MCF 10A (cell line): Measurements from ENCODE around the gene ATP6V0A1. TPM values are rescaled to one million over a fixed set of nuclear protein-coding genes. Genes with fewer than 3 reads are reported as not detected.

Experiments
- BruUV-seq: library from RNA; stranded (reverse); fragments of 400-500 nt; replicated peaks from 2 replicates; lab custom pipeline; 2021; lab: Mats Ljungman, UMichigan
- CTCF ChIA-PET: fragments of 300-600 bp; sonication (Branson Sonifier 250); formaldehyde crosslinking; extraction: SDS; loops from one replicate; lab custom pipeline; 2021; ENCODE audit warnings: antibody characterized with exemption, inconsistent platforms; lab: Yijun Ruan, JAX
- POLR2A ChIA-PET: fragments of 300-600, 350-650 bp; sonication (Branson Sonifier 250); formaldehyde crosslinking; extraction: SDS; loops from one replicate; lab custom pipeline; 2020; ENCODE audit warnings: antibody characterized with exemption, inconsistent platforms; lab: Yijun Ruan, JAX
- DNase-seq: peaks from one replicate; pipeline ENCODE4 v3.0.0-alpha.2; 2018; ENCODE audit not compliant: unreplicated experiment
- H3K27ac Mint-ChIP-seq: one replicate; pipeline ENCODE4 v1.8.0; 2022; ENCODE audit warnings: mild to moderate bottlenecking, low read depth, mixed read lengths; ENCODE audit not compliant: unreplicated experiment
- H3K27me3 Mint-ChIP-seq: one replicate; pipeline ENCODE4 v1.8.0; 2022; ENCODE audit warnings: mixed read lengths; ENCODE audit not compliant: insufficient read depth, unreplicated experiment
- H3K36me3 Mint-ChIP-seq: one replicate; pipeline ENCODE4 v1.8.0; 2022; ENCODE audit warnings: mild to moderate bottlenecking, moderate library complexity, mixed read lengths; ENCODE audit not compliant: insufficient read depth, unreplicated experiment
- H3K4me1 Mint-ChIP-seq: one replicate; pipeline ENCODE4 v1.8.0; 2022; ENCODE audit warnings: mixed read lengths; ENCODE audit not compliant: insufficient read depth, unreplicated experiment
- H3K4me3 Mint-ChIP-seq: one replicate; pipeline ENCODE4 v1.8.0; 2022; ENCODE audit warnings: mild to moderate bottlenecking, moderate library complexity, mixed read lengths; ENCODE audit not compliant: unreplicated experiment
- H3K9me3 Mint-ChIP-seq: one replicate; pipeline ENCODE4 v1.8.0; 2022; ENCODE audit warnings: mixed read lengths; ENCODE audit not compliant: unreplicated experiment
- intact Hi-C: fragments of 100-400 bp; cut with micrococcal nuclease; formaldehyde crosslinking; loops from 2 replicates; pipeline ENCODE4 v1.14.1; 2022
- total RNA-seq: library from RNA; stranded (reverse); gene quantifications from 2 replicates; pipeline ENCODE4 v1.2.3, GENCODE V29; 2022
- TF ChIP-seq, protein P1 (sequence below): fragments of 200-600 bp; IDR thresholded peaks from one replicate; pipeline ENCODE4 v1.8.0; 2022; ENCODE audit warnings: antibody characterized with exemption, mild to moderate bottlenecking; ENCODE audit not compliant: unreplicated experiment

Gene ATP6V0A1
- total RNA-seq, 1 experiment from 2014 or later = 56.0 TPM

DNA sequence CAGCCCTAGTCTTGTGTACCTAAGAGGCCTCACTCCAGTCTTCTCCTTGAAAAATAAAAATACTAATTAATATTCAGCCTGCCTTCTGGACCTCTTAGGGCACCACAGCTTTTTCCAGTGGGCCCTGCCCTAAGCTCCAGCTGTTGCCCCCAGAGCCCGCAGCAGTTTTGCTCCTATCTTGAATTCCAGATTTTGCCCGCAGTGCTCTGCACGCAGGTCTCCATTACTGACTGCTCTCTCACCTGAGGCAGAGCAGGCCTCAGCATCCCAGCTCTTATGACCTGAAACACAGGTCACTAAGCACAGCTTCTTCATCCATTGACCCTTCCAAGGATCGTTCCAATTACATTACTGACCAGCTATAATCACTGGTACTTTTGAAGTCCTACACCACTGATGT lies 49.0 kb downstream of the ATP6V0A1 start:
- Mint-ChIP-seq H3K4me1 (no peaks in the 10 kb centered on the region), H3K27ac (no peak overlapping the region), H3K36me3 (peaks cover 37% of the 10 kb centered on the region), H3K27me3 (no peaks in the 10 kb centered on the region), H3K4me3 (no peak overlapping the region), H3K9me3 (no peaks in the 10 kb centered on the region)
- ChIA-PET CTCF (interaction anchor here (1.3 to 1.6 kb wide), 2 partner anchors 10 to 12 kb away, joined by 4 to 8 read pairs; no protein-coding TSS in a partner anchor), POLR2A (interaction anchor here (0.6 kb wide), 1 partner anchor 8 kb away, joined by 4 read pairs; no protein-coding TSS in a partner anchor)
- TF ChIP-seq, protein P1, sequence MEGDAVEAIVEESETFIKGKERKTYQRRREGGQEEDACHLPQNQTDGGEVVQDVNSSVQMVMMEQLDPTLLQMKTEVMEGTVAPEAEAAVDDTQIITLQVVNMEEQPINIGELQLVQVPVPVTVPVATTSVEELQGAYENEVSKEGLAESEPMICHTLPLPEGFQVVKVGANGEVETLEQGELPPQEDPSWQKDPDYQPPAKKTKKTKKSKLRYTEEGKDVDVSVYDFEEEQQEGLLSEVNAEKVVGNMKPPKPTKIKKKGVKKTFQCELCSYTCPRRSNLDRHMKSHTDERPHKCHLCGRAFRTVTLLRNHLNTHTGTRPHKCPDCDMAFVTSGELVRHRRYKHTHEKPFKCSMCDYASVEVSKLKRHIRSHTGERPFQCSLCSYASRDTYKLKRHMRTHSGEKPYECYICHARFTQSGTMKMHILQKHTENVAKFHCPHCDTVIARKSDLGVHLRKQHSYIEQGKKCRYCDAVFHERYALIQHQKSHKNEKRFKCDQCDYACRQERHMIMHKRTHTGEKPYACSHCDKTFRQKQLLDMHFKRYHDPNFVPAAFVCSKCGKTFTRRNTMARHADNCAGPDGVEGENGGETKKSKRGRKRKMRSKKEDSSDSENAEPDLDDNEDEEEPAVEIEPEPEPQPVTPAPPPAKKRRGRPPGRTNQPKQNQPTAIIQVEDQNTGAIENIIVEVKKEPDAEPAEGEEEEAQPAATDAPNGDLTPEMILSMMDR = no peak
- BruUV-seq = no TSS peak
- no peak for DNase-seq
- intact Hi-C loops = no loop called here

DNA sequence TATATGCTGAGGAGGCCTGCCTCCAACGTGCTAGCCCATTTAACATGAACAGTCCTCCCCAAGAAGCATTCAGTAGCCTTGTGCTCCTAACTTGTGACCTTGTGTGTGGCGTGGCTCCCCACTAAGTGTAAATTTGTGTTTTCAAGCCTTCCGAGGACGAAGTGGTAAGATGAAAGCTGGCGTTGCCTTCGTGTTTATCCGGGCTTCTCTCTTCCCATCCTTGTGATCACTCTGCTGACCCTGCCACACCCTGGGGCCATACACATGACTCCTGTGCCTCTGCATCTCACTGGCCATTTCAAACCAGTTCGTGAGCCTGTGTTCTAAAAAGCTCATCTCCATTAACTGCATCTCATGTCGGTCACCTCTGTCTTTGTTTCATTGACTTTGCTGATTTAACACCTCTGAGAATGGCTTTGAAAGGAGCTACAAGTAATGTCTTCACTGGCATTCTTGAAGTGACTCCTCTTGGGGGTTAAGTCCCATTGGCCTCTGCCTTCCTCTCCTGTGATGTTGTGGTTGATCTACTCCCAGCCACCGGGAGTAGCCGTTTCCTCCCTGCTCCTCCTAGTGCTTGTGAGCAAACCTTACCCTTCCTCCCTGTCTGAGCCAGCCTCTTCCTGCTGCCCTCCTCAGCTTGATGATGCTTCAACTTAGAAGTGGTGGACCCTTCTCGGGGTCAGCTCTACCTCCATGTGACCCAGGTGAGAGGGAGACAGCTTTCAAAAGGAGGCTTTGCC lies 49.9 kb downstream of the ATP6V0A1 start:
- Mint-ChIP-seq H3K9me3 (no peaks in the 10 kb centered on the region), H3K27ac (no peak overlapping the region), H3K36me3 (peaks cover 31% of the 10 kb centered on the region), H3K4me3 (no peak overlapping the region), H3K27me3 (no peaks in the 10 kb centered on the region), H3K4me1 (no peaks in the 10 kb centered on the region)
- no peak for DNase-seq
- intact Hi-C loops = no loop called here
- POLR2A ChIA-PET = interaction anchor here (0.7 kb wide), 1 partner anchor 152 kb away, joined by 3 read pairs; no protein-coding TSS in a partner anchor
- CTCF ChIA-PET = interaction anchor here (0.6 to 1.6 kb wide), 3 partner anchors 9 to 483 kb away, joined by 3 to 8 read pairs (median 4); no protein-coding TSS in a partner anchor
- TF ChIP-seq, protein P1 = no peak
- BruUV-seq = no TSS peak

DNA sequence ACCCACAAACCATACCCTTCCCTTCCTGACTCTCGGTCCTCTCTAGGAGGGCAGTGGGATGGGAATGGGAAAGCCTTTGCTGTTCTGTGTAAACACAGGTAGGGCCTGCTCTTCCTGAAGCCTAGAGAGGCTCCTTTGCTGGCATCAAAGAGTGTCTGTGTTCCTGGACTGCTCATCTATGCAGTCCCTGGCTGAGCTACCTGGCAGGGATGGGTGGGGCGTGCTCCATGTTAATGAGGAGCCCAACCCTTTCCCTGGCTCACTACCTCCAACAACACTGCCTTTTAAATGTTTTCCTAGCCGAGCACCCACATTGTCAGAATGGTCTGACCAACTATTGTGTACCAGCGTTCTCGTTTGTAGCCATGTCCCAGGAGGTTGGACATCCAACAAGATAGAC lies 50.7 kb downstream of the ATP6V0A1 start:
- intact Hi-C loops = no loop called here
- ChIA-PET POLR2A (interaction anchor here (1.8 kb wide), 1 partner anchor 81 kb away, joined by 5 read pairs; no protein-coding TSS in a partner anchor), CTCF (interaction anchor here (0.7 to 1.6 kb wide), 2 partner anchors 8 to 14 kb away, joined by 3 to 8 read pairs; no protein-coding TSS in a partner anchor)
- Mint-ChIP-seq H3K9me3 (no peaks in the 10 kb centered on the region), H3K27me3 (no peaks in the 10 kb centered on the region), H3K27ac (no peak overlapping the region), H3K36me3 (peaks cover 31% of the 10 kb centered on the region), H3K4me3 (no peak overlapping the region), H3K4me1 (no peaks in the 10 kb centered on the region)
- no peak for DNase-seq
- no TSS peak for BruUV-seq
- TF ChIP-seq, protein P1 = no peak

DNA sequence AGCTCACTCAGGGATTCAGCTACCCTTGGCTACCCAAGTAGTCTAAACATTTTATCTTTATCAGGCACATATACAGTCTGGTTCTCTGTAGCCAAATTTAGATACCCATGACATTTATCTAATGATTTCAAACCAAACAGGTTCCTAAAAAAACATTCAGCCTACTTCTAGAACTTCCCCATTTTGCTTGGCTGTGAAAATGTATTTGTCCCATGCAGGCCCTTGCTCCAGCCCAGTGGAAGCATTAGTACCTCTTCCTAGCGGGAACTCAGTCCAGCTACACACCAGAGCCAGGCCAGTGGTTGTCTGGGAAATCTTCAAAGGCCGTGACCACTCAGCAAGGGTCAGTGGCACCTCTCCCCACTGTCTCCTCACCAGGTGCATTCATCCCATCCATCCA lies 51.2 kb downstream of the ATP6V0A1 start:
- Mint-ChIP-seq H3K27me3 (no peaks in the 10 kb centered on the region), H3K4me1 (no peaks in the 10 kb centered on the region), H3K9me3 (no peaks in the 10 kb centered on the region), H3K4me3 (no peak overlapping the region), H3K27ac (no peak overlapping the region), H3K36me3 (peaks cover 29% of the 10 kb centered on the region)
- ChIA-PET CTCF (interaction anchor here (0.6 kb wide), 1 partner anchor 355 kb away, joined by 4 read pairs; no protein-coding TSS in a partner anchor), POLR2A (interaction anchor here (1.8 kb wide), 1 partner anchor 81 kb away, joined by 5 read pairs; no protein-coding TSS in a partner anchor)
- DNase-seq = no peak
- intact Hi-C loops = no loop called here
- BruUV-seq = no TSS peak
- TF ChIP-seq, protein P1 = no peak
